Ovary (tissue), 3 donors: ENCODE measurements around the gene CYP19A1.

Experiments
- POLR2A ChIP-seq: fragments of 450-650 bp; IDR thresholded peaks from one replicate; pipeline ENCODE4 v1.6.1; 2017; ENCODE audit warnings: antibody characterized with exemption, mild to moderate bottlenecking, moderate library complexity
- TF ChIP-seq, protein P1 (sequence below), 3 donors: fragments of 450-650 bp in 2 of 3; fragments of 200-600 bp in 1 of 3; IDR thresholded peaks; one replicate each; pipeline versions ENCODE4 v1.5.1 to v1.8.0; 2016 to 2022; ENCODE audit warnings: antibody characterized with exemption in 3 of 3, mild to moderate bottlenecking in 1 of 3
- donor health status: DM: no; HTN: no; CAD: no.

DNA sequence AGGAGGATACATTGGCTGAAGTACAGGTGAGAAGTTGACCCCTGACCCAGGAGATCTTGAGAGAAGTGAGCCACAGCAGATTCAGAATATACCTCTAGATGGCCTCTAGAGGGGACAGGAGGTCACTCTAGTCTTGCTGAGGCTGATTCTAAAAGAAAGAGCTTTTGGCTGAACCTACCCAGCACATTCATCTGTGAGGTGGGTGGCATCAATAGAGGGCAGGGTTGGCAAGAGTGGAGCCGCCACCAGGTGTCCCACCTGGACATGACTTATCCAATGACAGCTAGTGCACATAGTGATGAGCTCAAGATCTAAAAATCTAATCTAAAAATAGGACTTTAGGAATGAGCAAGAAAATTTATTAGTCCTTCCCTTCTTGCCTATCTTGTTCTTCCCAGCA is 51.6 kb downstream of the CYP19A1 start:
- TF ChIP-seq, protein P1, sequence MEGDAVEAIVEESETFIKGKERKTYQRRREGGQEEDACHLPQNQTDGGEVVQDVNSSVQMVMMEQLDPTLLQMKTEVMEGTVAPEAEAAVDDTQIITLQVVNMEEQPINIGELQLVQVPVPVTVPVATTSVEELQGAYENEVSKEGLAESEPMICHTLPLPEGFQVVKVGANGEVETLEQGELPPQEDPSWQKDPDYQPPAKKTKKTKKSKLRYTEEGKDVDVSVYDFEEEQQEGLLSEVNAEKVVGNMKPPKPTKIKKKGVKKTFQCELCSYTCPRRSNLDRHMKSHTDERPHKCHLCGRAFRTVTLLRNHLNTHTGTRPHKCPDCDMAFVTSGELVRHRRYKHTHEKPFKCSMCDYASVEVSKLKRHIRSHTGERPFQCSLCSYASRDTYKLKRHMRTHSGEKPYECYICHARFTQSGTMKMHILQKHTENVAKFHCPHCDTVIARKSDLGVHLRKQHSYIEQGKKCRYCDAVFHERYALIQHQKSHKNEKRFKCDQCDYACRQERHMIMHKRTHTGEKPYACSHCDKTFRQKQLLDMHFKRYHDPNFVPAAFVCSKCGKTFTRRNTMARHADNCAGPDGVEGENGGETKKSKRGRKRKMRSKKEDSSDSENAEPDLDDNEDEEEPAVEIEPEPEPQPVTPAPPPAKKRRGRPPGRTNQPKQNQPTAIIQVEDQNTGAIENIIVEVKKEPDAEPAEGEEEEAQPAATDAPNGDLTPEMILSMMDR (IDR thresholded peaks at IDR 0.05): no peak
- no peak for TF ChIP-seq POLR2A
